ENCODE data around the gene WWTR1. TPM values are rescaled to one million over a fixed set of nuclear protein-coding genes. Genes with fewer than 3 reads are reported as not detected.

The WWTR1 gene
- total and polyA plus RNA-seq, 2 experiments from 2014 or later = 54.8 to 69.1 TPM

DNA sequence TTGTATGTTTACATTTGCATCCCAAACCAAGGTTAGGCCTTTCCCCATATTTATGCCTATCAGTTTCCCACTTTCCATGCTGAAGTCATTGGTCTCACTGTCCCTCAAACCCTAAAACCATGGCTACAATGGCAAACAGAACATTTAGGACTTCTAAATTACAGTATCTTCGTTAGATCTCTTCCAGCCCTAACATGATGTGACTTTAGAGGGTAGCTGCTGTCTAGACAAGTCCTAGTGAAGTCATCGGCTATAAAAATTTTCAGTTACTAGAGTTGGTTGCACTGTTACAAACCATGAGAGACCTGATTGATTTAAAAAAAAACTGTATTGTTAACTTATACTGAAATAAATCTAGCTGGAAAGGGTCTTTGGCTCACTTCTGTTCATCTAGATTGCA is 128.7 kb downstream of the WWTR1 start:
- TF ChIP-seq, protein P1, sequence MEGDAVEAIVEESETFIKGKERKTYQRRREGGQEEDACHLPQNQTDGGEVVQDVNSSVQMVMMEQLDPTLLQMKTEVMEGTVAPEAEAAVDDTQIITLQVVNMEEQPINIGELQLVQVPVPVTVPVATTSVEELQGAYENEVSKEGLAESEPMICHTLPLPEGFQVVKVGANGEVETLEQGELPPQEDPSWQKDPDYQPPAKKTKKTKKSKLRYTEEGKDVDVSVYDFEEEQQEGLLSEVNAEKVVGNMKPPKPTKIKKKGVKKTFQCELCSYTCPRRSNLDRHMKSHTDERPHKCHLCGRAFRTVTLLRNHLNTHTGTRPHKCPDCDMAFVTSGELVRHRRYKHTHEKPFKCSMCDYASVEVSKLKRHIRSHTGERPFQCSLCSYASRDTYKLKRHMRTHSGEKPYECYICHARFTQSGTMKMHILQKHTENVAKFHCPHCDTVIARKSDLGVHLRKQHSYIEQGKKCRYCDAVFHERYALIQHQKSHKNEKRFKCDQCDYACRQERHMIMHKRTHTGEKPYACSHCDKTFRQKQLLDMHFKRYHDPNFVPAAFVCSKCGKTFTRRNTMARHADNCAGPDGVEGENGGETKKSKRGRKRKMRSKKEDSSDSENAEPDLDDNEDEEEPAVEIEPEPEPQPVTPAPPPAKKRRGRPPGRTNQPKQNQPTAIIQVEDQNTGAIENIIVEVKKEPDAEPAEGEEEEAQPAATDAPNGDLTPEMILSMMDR (IDR thresholded peaks at IDR 0.05; ENCODE audit: low read depth, low read length) = no peak
- Histone ChIP-seq H3K4me3 (no peak overlapping the region), H3K27me3 (no peaks in the 10 kb centered on the region), H3K4me1 (ENCODE audit: low read depth) (peaks cover 9% of the 10 kb centered on the region), H3K27ac (no peak overlapping the region), H3K9me3 (ENCODE audit: low read depth) (no peaks in the 10 kb centered on the region), H3K36me3 (peaks cover 7% of the 10 kb centered on the region)
- DNase-seq (ENCODE audit: low read depth in 1 of 2, low spot score in 1 of 2) = no peak

DNA sequence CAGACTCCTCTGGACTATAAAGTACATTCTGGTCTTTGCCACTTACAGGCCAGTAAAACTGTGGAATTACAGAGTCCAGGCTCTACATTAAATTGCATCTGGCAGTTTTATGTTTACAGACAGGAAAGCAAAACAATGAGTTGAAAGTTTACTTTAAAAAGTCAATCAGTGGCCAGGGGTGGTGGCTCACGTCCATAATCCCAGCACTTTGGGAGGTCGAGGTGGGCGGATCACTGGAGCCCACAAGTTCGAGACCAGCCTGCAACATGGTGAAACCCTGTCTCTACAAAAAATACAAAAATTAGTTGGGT is 129.5 kb downstream of the WWTR1 start:
- TF ChIP-seq, protein P1 (IDR thresholded peaks at IDR 0.05; ENCODE audit: low read depth, low read length) = no peak
- peak overlapping the region; percentile 41 for H3K27ac ChIP-seq
- DNase-seq (ENCODE audit: low read depth in 1 of 2, low spot score in 1 of 2) = no peak

DNA sequence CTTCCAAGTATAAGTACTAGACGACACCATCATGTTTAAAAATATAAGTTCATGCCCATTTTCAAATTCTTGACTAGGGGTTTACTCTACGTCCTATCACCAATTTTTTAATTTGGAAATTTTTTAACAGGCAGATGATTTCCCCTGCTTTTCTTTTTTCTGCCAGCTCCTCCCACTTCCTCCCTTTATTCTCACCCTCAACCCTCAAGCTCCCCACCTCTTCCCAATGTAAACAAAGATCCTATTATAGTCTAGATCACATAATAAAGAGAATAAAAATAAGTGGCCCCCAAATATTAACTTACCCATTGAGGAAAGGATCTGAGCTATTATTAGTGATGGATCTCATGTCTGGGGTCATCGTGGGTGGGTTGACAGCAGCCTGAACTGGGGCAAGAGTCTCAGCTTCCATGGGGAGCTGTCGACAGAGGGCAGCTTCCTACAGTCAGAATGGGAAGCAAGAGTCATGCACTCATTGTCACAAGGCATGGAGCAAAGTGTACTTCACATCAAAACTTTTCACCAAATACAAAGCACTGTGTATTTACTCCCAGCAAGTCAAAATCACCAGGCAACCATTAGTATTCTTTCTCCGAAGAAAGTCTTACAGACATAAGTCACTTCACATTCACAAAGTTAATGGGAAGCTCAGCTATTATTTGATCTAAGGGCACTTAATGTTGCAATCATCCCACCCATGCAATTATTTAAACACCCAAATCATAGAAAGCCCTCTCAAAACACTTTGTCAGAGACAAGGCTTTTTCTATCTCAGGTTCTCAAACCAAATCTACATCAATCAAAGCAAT is 130.1 kb downstream of the WWTR1 start:
- Histone ChIP-seq H3K36me3 (peaks cover 15% of the 10 kb centered on the region), H3K4me1 (ENCODE audit: low read depth) (no peaks in the 10 kb centered on the region), H3K27me3 (no peaks in the 10 kb centered on the region), H3K27ac (peak overlapping the region; percentile 41), H3K4me3 (no peak overlapping the region), H3K9me3 (ENCODE audit: low read depth) (no peaks in the 10 kb centered on the region)
- DNase-seq (ENCODE audit: low read depth in 1 of 2, low spot score in 1 of 2) = peak; percentile 24 to 49
- TF ChIP-seq, protein P1 (IDR thresholded peaks at IDR 0.05; ENCODE audit: low read depth, low read length) = peak; percentile 32

More for the DNA sequence above, 129.5 kb downstream of the WWTR1 start:
- no peak overlapping the region for H3K4me3 ChIP-seq
- no peaks in the 10 kb centered on the region for H3K27me3 ChIP-seq
- peaks cover 15% of the 10 kb centered on the region for H3K36me3 ChIP-seq
- peaks cover 4% of the 10 kb centered on the region for H3K4me1 ChIP-seq (ENCODE audit: low read depth)
- no peaks in the 10 kb centered on the region for H3K9me3 ChIP-seq (ENCODE audit: low read depth)

DNA sequence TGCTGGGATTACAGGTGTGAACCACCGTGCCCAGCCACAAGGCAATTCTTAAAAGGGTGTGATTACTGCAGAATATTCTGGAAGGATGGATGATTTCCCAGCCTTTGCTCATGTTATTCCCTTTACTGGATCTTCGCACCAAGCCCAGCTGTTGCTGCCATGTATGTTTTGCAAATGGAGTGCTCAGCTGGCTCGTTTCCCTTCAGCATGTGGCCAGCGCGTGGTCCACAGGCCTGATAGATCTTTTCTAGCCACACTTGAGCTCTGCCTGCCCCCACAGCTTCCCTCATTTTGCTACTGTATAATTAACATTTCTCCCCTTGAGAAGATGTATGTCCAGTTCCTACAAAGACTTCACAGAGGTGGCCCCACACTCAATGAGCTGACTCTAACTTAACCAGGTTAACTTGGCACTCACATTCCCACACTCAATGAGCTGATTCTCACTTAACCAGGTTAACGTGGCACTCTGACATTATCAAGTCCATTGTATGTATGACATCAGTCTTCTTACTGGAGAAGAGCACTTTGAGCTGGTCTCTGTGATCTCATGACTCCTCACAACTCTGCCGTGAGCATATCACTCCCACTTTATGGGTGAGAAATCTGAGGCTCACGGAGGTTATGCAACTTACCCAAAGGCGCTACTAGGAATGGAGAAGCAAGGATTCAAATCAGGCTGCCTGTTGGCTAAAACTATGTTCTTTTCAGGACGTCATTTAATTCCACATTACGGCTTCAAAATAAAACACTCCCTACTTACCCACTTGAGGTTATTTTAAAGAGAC is 134.1 kb downstream of the WWTR1 start:
- H3K4me1 ChIP-seq (ENCODE audit: low read depth) = no peaks in the 10 kb centered on the region

DNA sequence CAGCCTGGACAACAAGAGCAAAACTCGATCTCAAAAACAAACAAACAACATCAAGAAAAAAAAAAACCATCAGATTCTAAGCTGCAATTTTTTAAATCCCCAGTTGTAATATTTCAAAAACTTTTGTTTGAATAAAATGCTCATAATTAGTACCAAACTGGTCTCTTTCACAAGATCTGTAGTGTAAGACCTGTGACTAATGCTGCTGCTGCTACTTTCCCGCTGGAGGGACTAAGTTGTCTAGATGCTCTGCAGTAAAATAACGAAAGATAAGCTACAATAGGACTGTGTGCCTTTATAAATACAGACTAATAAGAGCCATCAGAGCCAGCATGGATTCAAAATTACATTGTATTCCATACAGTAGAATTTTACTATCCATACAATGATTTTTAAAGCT is 137.9 kb downstream of the WWTR1 start:
- H3K27me3 ChIP-seq = no peaks in the 10 kb centered on the region
- H3K36me3 ChIP-seq = peaks cover 40% of the 10 kb centered on the region
- H3K4me3 ChIP-seq = no peak overlapping the region
- no peaks in the 10 kb centered on the region for H3K9me3 ChIP-seq (ENCODE audit: low read depth)
- H3K4me1 ChIP-seq (ENCODE audit: low read depth) = no peaks in the 10 kb centered on the region
- TF ChIP-seq, protein P1 (IDR thresholded peaks at IDR 0.05; ENCODE audit: low read depth, low read length) = no peak
- no peak overlapping the region for H3K27ac ChIP-seq
- DNase-seq (ENCODE audit: low read depth in 1 of 2, low spot score in 1 of 2) = no peak

More for the DNA sequence above, 134.1 kb downstream of the WWTR1 start:
- no peak for DNase-seq (ENCODE audit: low read depth in 1 of 2, low spot score in 1 of 2)
- H3K36me3 ChIP-seq = peaks cover 39% of the 10 kb centered on the region
- TF ChIP-seq, protein P1 (IDR thresholded peaks at IDR 0.05; ENCODE audit: low read depth, low read length) = no peak
- H3K27me3 ChIP-seq = no peaks in the 10 kb centered on the region
- H3K4me3 ChIP-seq = no peak overlapping the region
- no peaks in the 10 kb centered on the region for H3K9me3 ChIP-seq (ENCODE audit: low read depth)
- peak overlapping the region; percentile 24 for H3K27ac ChIP-seq

Measured in cardiac muscle cell (in vitro differentiated cells and primary cell).